IMR-90 (cell line): Measurements from ENCODE around the gene GPR152. TPM values are rescaled to one million over a fixed set of nuclear protein-coding genes. Genes with fewer than 3 reads are reported as not detected.

ENCODE experiments used
- ATAC-seq: fragments of 200-7000 bp; cut with Tn5 transposase; 2 replicates; pipeline ENCODE4 v1.9.1; 2020; ENCODE audit warnings: low read depth, mild to moderate bottlenecking, moderate library complexity
- BruUV-seq: library from RNA; stranded (reverse); fragments of 400-500 nt; replicated peaks from 2 replicates; lab custom pipeline; 2021; lab: Mats Ljungman, UMichigan
- CTCF ChIA-PET: fragments of 300-600 bp; formaldehyde crosslinking; extraction: SDS; loops from one replicate; lab custom pipeline; 2021; ENCODE audit warnings: antibody characterized with exemption; lab: Yijun Ruan, JAX
- POLR2A ChIA-PET: fragments of 300-600 bp; sonication (Branson Sonifier 250); formaldehyde crosslinking; loops from one replicate; lab custom pipeline; 2022; ENCODE audit warnings: antibody characterized with exemption; ENCODE audit not compliant: unreplicated experiment; lab: Charles Lee
- DNase-seq: peaks from one replicate; pipeline ENCODE4 v3.0.0; 2013
- H2AFZ ChIP-seq: replicated peaks from 2 replicates; pipeline ENCODE3; 2013; ENCODE audit warnings: low read length, mild to moderate bottlenecking; ENCODE audit not compliant: poor library complexity
- H2AK5ac ChIP-seq: 2 replicates; pipeline ENCODE4 v1.6.1; 2013; ENCODE audit warnings: low read depth, low read length, inconsistent platforms
- H2AK9ac ChIP-seq: replicated peaks from 2 replicates; pipeline ENCODE3; 2013; ENCODE audit warnings: mild to moderate bottlenecking, low read depth, low read length, moderate library complexity; ENCODE audit not compliant: poor library complexity
- H2BK120ac ChIP-seq: 2 replicates; pipeline ENCODE4 v1.6.1; 2013; ENCODE audit warnings: low read depth, low read length, inconsistent platforms
- H2BK15ac ChIP-seq: 3 replicates; pipeline ENCODE4 v1.6.1; 2013; ENCODE audit warnings: low read depth, low read length, inconsistent platforms
- H2BK20ac ChIP-seq: 2 replicates; pipeline ENCODE4 v1.6.1; 2013; ENCODE audit warnings: low read depth, mild to moderate bottlenecking, inconsistent platforms, low read length, moderate library complexity
- H2BK5ac ChIP-seq: 2 replicates; pipeline ENCODE4 v1.6.1; 2013; ENCODE audit warnings: mild to moderate bottlenecking, low read depth, low read length, inconsistent platforms; ENCODE audit not compliant: poor library complexity, severe bottlenecking
- H3K14ac ChIP-seq: replicated peaks from 2 replicates; pipeline ENCODE4 v1.6.1; 2013; ENCODE audit warnings: low read depth, low read length, inconsistent platforms
- H3K18ac ChIP-seq: 2 replicates; pipeline ENCODE4 v1.6.1; 2013; ENCODE audit warnings: low read depth, low read length, control low read depth
- H3K23ac ChIP-seq: 2 replicates; pipeline ENCODE4 v1.6.1; 2013; ENCODE audit warnings: low read depth, low read length, inconsistent platforms
- H3K27ac ChIP-seq: 2 replicates; pipeline ENCODE4 v1.5.1; 2013; ENCODE audit warnings: mild to moderate bottlenecking, control low read depth, low read length; ENCODE audit not compliant: insufficient read depth
- H3K27me3 ChIP-seq: 2 replicates; pipeline ENCODE4 v1.6.1; 2013; ENCODE audit warnings: low read length; ENCODE audit not compliant: control insufficient read depth, insufficient read depth
- H3K36me3 ChIP-seq: 2 replicates; pipeline ENCODE4 v1.6.1; 2013; ENCODE audit warnings: low read length, mixed read lengths; ENCODE audit not compliant: control insufficient read depth, insufficient read depth
- H3K4ac ChIP-seq: 2 replicates; pipeline ENCODE4 v1.6.1; 2013; ENCODE audit warnings: low read depth, low read length, inconsistent platforms
- H3K4me1 ChIP-seq: 2 replicates; pipeline ENCODE4 v1.6.1; 2013; ENCODE audit warnings: low read length, mixed read lengths; ENCODE audit not compliant: control insufficient read depth, insufficient read depth
- H3K4me2 ChIP-seq: 2 replicates; pipeline ENCODE4 v1.6.1; 2013; ENCODE audit warnings: low read depth, mild to moderate bottlenecking, control low read depth, low read length, moderate library complexity
- H3K4me3 ChIP-seq: 2 replicates; pipeline ENCODE4 v1.5.1; 2013; ENCODE audit warnings: low read depth, mild to moderate bottlenecking, control low read depth, low read length, moderate library complexity; ENCODE audit not compliant: insufficient read depth
- H3K56ac ChIP-seq: 2 replicates; pipeline ENCODE4 v1.6.1; 2013; ENCODE audit warnings: low read length, inconsistent platforms; ENCODE audit not compliant: insufficient read depth; ENCODE audit errors: extremely low read depth
- H3K79me1 ChIP-seq, 2 experiments: 2 replicates each; pipeline ENCODE4 v1.6.1; 2013; ENCODE audit warnings: low read length in 2 of 2, inconsistent platforms in 1 of 2, low read depth in 1 of 2
- H3K9ac ChIP-seq: 2 replicates; pipeline ENCODE4 v1.6.1; 2013; ENCODE audit warnings: low read depth, low read length, control low read depth
- H3K9me1 ChIP-seq: 2 replicates; pipeline ENCODE4 v1.6.1; 2013; ENCODE audit warnings: low read length, inconsistent platforms; ENCODE audit not compliant: insufficient read depth
- H3K9me3 ChIP-seq: 2 replicates; pipeline ENCODE4 v1.6.1; 2013; ENCODE audit warnings: low read length; ENCODE audit not compliant: control insufficient read depth, insufficient read depth
- H4K20me1 ChIP-seq: 2 replicates; pipeline ENCODE4 v1.6.1; 2013; ENCODE audit warnings: low read length, inconsistent platforms; ENCODE audit not compliant: insufficient read depth
- H4K5ac ChIP-seq: 2 replicates; pipeline ENCODE4 v1.6.1; 2013; ENCODE audit warnings: mild to moderate bottlenecking, low read depth, low read length, control low read depth
- H4K8ac ChIP-seq, 2 experiments: 2 replicates each; pipeline ENCODE4 v1.6.1; 2013; ENCODE audit warnings: low read depth in 2 of 2, low read length in 2 of 2, control low read depth in 1 of 2, inconsistent platforms in 1 of 2
- H4K91ac ChIP-seq: 2 replicates; pipeline ENCODE4 v1.6.1; 2013; ENCODE audit warnings: low read depth, low read length, inconsistent platforms; ENCODE audit not compliant: insufficient read depth
- BHLHE40 ChIP-seq: fragments of 150-350 bp; IDR thresholded peaks from 2 replicates; pipeline ENCODE4 v1.6.1; 2016; ENCODE audit warnings: mild to moderate bottlenecking, low read depth, low read length
- FOS ChIP-seq: fragments of 150-350 bp; IDR thresholded peaks from 2 replicates; pipeline ENCODE4 v1.6.1; 2016; ENCODE audit warnings: low read depth, low read length
- POLR2A ChIP-seq: IDR thresholded peaks from 2 replicates; pipeline ENCODE4 v1.6.1; 2012; ENCODE audit warnings: mild to moderate bottlenecking, low read depth, low read length
- RAD21 ChIP-seq: IDR thresholded peaks from 2 replicates; pipeline ENCODE4 v1.6.1; 2012; ENCODE audit warnings: low read length, improper control_type of control experiment
- SMC3 ChIP-seq: fragments of 150-350 bp; IDR thresholded peaks from 2 replicates; pipeline ENCODE4 v1.6.1; 2016; ENCODE audit warnings: low read depth, mild to moderate bottlenecking, antibody characterized with exemption, low read length, moderate library complexity
- WGBS, 2 experiments: methylation state at CpG; one replicate each; pipeline versions ENCODE4 v1.1.5 to v1.1.7; 2013; ENCODE audit warnings: missing lambda C conversion rate in 2 of 2; ENCODE audit not compliant: insufficient read length in 1 of 2; ENCODE audit errors: extremely low coverage in 2 of 2; 5-methylcytosine and 5-hydroxymethylcytosine counted together
- dilution Hi-C: fragments of 300-500 bp; cut with HindIII; formaldehyde crosslinking; loops from one replicate; pipeline ENCODE4 v1.14.3; 2018; ENCODE audit warnings: low sequenced_read_pairs; ENCODE audit not compliant: unreplicated experiment
- in situ Hi-C: fragments of 300-500 bp; cut with MboI; formaldehyde crosslinking; loops from 3 replicates; pipeline ENCODE4 v1.14.3; 2019; ENCODE audit warnings: low sequenced_read_pairs, inconsistent platforms, mixed read lengths
- intact Hi-C: fragments of 100-400 bp; cut with micrococcal nuclease; formaldehyde crosslinking; loops from 2 replicates; pipeline ENCODE4 v1.10.0; 2022
- polyA plus RNA-seq, 3 experiments: library from polyadenylated mRNA; depleted of rRNA; stranded (reverse); fragments of >200 nt; gene quantifications; 2 replicates each; pipeline ENCODE4 v1.2.3, GENCODE V29; 2012; ENCODE audit warnings: low replicate concordance in 1 of 3
- total RNA-seq: library from RNA; depleted of rRNA; stranded (reverse); fragments of >200 nt; gene quantifications from 2 replicates; pipeline ENCODE4 v1.2.3, GENCODE V29; 2012

Gene GPR152
- total and polyA plus RNA-seq, 2 of the 4 experiments (the other 2 are of a cell fraction), result not detected

DNA sequence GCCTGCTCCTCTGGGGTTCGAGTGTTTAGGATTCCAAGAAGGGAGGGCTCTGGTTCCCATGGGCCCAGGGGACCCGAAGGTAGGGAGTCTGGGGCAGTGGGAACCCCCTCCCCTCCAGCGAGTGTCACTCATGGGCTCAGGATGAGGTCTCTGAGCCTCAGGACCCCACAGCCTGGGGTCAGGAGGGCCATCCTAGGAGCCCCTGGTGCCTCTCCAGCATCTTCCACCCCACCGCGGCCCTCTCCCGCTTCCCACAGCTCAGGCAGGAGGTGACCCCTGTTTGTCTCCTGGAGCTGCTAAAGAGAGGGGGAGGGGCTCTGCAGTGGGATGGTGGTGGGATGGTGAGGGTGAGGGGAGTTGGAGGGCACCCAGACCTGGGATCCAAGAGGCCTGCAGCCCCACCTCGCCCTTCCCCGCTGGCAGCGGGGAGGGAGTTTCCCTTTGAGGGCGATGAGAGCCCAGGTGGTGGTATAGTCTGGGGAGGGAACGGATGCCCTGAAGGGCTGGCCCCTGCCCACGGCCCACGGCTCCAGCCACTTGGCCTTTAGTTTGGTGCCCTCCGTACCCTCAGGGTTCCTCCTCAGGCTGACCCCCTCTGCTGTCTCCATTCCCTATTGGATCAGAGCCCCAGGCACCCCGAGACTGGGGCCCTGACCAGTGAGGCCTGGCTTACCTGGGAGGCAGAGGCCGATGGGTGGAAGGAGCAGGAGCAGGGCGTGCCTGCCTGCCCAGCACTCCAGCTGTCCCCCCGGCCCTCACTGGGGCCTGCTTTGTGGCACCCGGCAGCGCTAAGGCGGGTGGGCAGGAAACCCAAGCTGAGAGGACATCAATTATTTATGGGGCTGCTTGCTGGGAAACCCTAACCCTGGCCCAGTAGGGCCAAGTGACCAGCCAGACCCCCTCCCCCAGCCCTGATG is 1.5 kb upstream of the GPR152 start:
- POLR2A ChIA-PET, result no interaction called here
- Histone ChIP-seq H2AFZ (no peak overlapping the region), H3K14ac (no peak overlapping the region), H3K36me3 (no peaks in the 10 kb centered on the region), H3K56ac (no peak overlapping the region), H3K27ac (no peak overlapping the region), H3K23ac (no peak overlapping the region), H2BK15ac (no peak overlapping the region), H3K18ac (no peak overlapping the region), H4K5ac (no peak overlapping the region), H3K4me1 (no peaks in the 10 kb centered on the region), H4K91ac (no peak overlapping the region), H2AK9ac (no peak overlapping the region), H2BK5ac (no peak overlapping the region), H4K20me1 (no peaks in the 10 kb centered on the region), H2AK5ac (no peak overlapping the region), H3K4me2 (no peak overlapping the region), H3K9me1 (no peaks in the 10 kb centered on the region), H4K8ac (no peak overlapping the region), H2BK120ac (no peak overlapping the region), H3K4me3 (no peak overlapping the region), H2BK20ac (no peak overlapping the region), H3K9me3 (no peaks in the 10 kb centered on the region), H3K9ac (no peak overlapping the region), H3K27me3 (peaks cover 26% of the 10 kb centered on the region; the same call in 1 of the 2 replicates), H3K4ac (no peak overlapping the region), H3K79me1 (no peaks in the 10 kb centered on the region)
- intact Hi-C loops, result no loop called here
- TF ChIP-seq FOS, result no peak
- no peak for TF ChIP-seq POLR2A
- TF ChIP-seq SMC3, result no peak
- TF ChIP-seq RAD21, result no peak
- no peak for TF ChIP-seq BHLHE40
- DNase-seq (no peak), ATAC-seq (no peak)
- no CpG with 5 or more reads among the region's 21 CpGs for WGBS, 2 experiments
- CTCF ChIA-PET, result no interaction called here
- dilution Hi-C loops, result no loop called here
- in situ Hi-C loops, result no loop called here
- BruUV-seq, result no TSS peak
